ENCODE measurements around the gene GTPBP2. TPM values are rescaled to one million over a fixed set of nuclear protein-coding genes. Genes with fewer than 3 reads are reported as not detected.

Gene GTPBP2
- total RNA-seq, 1 experiment from 2014 or later, result 72.2 TPM

GRCh38 chr6:43648248-43648647, 19.2 kb upstream of the GTPBP2 start:
- H3K27ac ChIP-seq (ENCODE audit: insufficient read length, low read depth, low read length), result no peak overlapping the region
- Mint-ChIP-seq H3K9me3 (no peaks in the 10 kb centered on the region), H3K27me3 (ENCODE audit: low read depth) (no peaks in the 10 kb centered on the region; the same call in none of the 2 replicates), H3K36me3 (ENCODE audit: insufficient read depth in 1 of 3, low read depth in 3 of 3) (no peaks in the 10 kb centered on the region), H3K27ac (no peak overlapping the region), H3K4me3 (no peak overlapping the region), H3K4me1 (peaks cover 17 to 18% of the 10 kb centered on the region in 2 experiments)
- WGBS (ENCODE audit: extremely low coverage, insufficient read length, low lambda C conversion rate), result no CpG with 5 or more reads among the region's 2 CpGs
- H3K23ac ChIP-seq (ENCODE audit: insufficient read length, low read depth, low read length), result no peak overlapping the region
- H3T11ph ChIP-seq (ENCODE audit: low read length), result no peak overlapping the region
- no peak overlapping the region for H2BK20ac ChIP-seq (ENCODE audit: low read depth, low read length, poor library complexity, severe bottlenecking)
- H2BK12ac ChIP-seq (ENCODE audit: insufficient read length, low read depth, low read length), result no peak overlapping the region
- no peak overlapping the region for H4K5ac ChIP-seq (ENCODE audit: insufficient read length, low read depth, low read length)
- no peak overlapping the region for H4K91ac ChIP-seq (ENCODE audit: insufficient read length, low read depth, low read length)
- H2BK15ac ChIP-seq (ENCODE audit: low read depth, low read length), result no peak overlapping the region
- no peak overlapping the region for H2BK120ac ChIP-seq (ENCODE audit: low read depth, low read length, poor library complexity, severe bottlenecking)
- no peak overlapping the region for H3K14ac ChIP-seq (ENCODE audit: insufficient read depth, low read length)
- no peak overlapping the region for H4K8ac ChIP-seq (replicated peaks; ENCODE audit: insufficient read length, low read depth, low read length)
- H3K4me1 ChIP-seq (ENCODE audit: insufficient read depth, low read length), result no peaks in the 10 kb centered on the region
- H4K20me1 ChIP-seq (ENCODE audit: control insufficient read depth, insufficient read depth, insufficient read length), result no peaks in the 10 kb centered on the region
- H3K23me2 ChIP-seq (ENCODE audit: insufficient read length, low read depth, low read length, poor library complexity, severe bottlenecking), result no peaks in the 10 kb centered on the region
- H3K79me2 ChIP-seq (ENCODE audit: insufficient read depth, low read length), result no peaks in the 10 kb centered on the region
- H3K4ac ChIP-seq (ENCODE audit: low read depth, low read length), result no peak overlapping the region
- H3K79me1 ChIP-seq (ENCODE audit: insufficient read depth, low read depth, low read length, poor library complexity, severe bottlenecking), result no peaks in the 10 kb centered on the region
- H2AK5ac ChIP-seq (ENCODE audit: insufficient read length, low read length), result no peak overlapping the region
- no peak for TF ChIP-seq CTCF (conservative IDR thresholded peaks at IDR 0.05)
- H3K27me3 ChIP-seq (ENCODE audit: insufficient read depth, low read length), result no peaks in the 10 kb centered on the region
- no peak overlapping the region for H2BK5ac ChIP-seq (ENCODE audit: insufficient read length, low read length)
- no peak overlapping the region for H3K56ac ChIP-seq (ENCODE audit: insufficient read length, low read depth, low read length)
- no peak for DNase-seq
- H3K9ac ChIP-seq (ENCODE audit: extremely low read depth, insufficient read length, low read length), result no peak overlapping the region
- H3K4me2 ChIP-seq (ENCODE audit: insufficient read depth, insufficient read length, low read length), result no peak overlapping the region
- H2AFZ ChIP-seq (ENCODE audit: low read length), result no peak overlapping the region
- no peaks in the 10 kb centered on the region for H3K9me3 ChIP-seq (ENCODE audit: control insufficient read depth, low read depth, low read length)
- H3K18ac ChIP-seq (ENCODE audit: insufficient read length, low read depth, low read length), result no peak overlapping the region
